HG03135 (cell line): Measurements from ENCODE around the gene UTS2R.
"Not testable (repeated sequence)": the region's sequence is repeated elsewhere in the genome, so short reads cannot be mapped to it uniquely, and the experiment has no call there.

Experiments used
- ATAC-seq: cut with Tn5 transposase; IDR thresholded peaks from one replicate; pipeline ENCODE4 v1.9.1; 2021; ENCODE audit warnings: mild to moderate bottlenecking, moderate library complexity; ENCODE audit not compliant: unreplicated experiment

Gene UTS2R

DNA sequence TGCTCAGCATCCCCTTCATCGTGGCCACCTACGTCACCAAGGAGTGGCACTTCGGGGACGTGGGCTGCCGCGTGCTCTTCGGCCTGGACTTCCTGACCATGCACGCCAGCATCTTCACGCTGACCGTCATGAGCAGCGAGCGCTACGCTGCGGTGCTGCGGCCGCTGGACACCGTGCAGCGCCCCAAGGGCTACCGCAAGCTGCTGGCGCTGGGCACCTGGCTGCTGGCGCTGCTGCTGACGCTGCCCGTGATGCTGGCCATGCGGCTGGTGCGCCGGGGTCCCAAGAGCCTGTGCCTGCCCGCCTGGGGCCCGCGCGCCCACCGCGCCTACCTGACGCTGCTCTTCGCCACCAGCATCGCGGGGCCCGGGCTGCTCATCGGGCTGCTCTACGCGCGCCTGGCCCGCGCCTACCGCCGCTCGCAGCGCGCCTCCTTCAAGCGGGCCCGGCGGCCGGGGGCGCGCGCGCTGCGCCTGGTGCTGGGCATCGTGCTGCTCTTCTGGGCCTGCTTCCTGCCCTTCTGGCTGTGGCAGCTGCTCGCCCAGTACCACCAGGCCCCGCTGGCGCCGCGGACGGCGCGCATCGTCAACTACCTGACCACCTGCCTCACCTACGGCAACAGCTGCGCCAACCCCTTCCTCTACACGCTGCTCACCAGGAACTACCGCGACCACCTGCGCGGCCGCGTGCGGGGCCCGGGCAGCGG is 3.2 kb downstream of the UTS2R start:
- no peak for ATAC-seq

DNA sequence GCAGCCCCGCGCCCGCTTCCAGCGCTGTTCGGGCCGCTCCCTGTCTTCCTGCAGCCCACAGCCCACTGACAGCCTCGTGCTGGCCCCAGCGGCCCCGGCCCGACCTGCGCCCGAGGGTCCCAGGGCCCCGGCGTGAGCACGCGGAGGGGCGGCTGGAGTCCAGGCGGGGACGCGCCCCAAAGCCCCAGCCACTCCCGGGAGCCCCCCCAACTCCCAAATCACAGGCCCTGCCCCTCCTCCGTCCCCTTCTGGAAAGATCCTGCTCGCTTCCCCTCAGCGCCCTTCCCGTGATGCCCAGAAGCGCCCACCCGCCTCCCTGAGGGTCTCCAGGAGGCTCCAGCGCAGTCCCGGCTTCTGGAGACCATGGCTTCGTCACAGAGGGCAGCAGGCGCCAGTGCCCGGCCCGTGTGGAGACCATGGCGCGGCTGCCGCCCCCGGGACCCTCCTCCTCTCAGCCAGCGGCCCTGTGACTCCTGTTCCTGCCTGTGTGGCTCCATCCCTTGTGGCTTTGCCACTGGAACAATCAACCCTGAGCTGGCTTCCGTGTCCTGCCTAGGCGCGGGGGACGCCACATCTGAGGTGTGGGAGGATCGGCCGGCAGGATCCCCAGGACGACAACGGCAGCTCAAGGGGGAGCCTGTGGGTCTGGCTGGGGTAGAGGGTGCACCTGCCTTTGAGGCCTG is 3.9 kb downstream of the UTS2R start:
- no peak for ATAC-seq

DNA sequence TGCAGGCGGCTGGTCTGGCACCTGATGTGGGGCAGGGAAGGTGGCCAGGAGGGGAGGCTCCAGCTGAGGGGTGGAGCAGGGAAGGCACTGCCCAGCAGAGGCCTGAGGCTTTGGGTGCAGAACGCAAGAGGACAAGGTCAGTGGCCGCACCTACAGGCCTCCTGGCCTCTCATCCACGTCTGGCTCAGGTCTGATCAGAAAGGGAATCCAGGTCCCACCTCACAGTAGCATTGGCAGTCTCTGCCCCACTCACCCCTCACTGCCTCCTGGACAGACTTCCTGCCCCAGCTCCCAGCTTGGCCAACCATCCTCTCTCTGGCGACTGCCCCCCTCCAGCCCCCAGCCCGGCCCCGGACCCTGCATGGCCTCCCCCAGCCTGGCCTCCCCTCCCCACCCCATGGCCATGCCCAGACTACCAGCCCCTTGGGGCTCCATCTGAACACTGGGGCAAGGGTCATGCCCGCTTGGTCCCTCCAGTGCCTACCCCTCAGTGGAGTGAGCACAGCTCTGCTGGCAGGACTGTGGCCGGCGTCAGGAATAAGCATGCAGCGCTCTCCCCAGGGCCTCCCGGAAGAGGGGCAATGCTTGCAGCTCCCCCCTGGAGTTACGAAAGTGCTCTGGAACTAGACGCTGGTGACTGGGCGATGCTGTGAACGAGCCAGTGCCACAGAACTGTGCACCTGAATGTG is 4.6 kb downstream of the UTS2R start:
- no peak for ATAC-seq

DNA sequence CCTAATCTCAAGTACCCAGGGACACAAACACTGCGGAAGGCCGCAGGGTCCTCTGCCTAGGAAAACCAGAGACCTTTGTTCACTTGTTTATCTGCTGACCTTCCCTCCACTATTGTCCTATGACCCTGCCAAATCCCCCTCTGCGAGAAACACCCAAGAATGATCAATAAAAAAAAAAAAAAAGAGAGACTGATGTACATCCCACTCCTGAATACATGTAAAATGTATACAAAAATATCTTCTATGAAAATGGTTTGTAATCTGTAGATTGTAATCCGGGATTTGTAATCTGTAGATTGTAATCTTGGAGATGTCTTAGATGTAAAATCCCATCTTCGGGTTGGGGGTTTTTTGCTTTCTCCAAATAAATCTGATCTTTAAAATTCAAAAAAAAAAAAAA is 5.7 kb downstream of the UTS2R start:
- ATAC-seq = not testable (repeated sequence)

DNA sequence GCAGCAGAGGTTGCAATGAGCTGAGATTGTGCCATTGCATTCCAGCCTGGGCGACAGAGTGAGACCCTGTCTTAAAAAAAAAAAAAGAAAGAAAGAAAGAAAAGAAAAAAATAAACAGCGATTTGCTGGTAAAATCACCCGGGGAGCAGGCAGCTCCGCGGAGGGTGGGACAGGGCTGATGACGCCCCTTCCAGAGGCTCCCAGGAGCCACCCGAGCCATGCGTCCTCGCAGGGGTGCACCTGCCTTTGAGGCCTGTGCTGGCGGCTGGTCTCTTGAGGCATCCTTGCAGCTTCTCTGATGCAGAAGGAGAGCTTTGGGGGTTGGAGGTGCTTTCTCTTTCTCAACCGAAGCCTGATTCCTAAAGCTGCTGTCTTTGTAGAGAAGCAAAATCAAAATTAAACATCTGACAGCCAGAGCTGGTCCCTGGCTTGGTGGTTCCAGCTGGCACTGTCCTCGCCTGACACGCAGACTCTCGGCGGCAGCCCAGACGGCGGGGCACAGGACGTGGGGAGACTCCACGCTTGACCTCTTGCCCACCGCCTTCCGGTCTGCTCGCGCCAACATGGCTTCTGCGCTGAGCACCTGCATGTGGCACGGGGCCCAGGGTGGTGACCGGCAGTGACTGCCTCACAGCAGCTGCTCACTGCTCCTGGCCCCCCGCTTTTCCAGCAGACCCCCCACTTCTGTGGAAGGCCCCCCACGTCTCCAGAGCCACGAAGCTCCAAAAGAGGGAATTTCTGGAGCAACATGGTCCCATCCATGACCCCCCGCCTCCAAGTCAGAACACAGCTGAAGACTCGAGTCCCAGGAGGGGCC is 6.6 kb downstream of the UTS2R start:
- no peak for ATAC-seq

DNA sequence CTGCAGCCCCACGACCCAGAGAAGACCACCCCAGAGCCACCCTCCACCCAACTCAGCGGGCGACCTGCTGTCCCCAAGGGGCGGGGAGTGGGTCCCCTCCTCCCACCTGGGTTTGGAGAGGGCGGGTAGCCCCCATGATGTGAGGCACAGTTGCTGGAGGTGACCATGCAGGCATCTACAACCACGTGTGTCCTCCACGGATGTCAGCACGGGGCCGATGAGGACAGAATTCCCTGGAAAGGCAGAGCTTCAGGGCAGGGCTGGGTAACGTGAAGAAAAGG is 7.1 kb downstream of the UTS2R start:
- no peak for ATAC-seq

DNA sequence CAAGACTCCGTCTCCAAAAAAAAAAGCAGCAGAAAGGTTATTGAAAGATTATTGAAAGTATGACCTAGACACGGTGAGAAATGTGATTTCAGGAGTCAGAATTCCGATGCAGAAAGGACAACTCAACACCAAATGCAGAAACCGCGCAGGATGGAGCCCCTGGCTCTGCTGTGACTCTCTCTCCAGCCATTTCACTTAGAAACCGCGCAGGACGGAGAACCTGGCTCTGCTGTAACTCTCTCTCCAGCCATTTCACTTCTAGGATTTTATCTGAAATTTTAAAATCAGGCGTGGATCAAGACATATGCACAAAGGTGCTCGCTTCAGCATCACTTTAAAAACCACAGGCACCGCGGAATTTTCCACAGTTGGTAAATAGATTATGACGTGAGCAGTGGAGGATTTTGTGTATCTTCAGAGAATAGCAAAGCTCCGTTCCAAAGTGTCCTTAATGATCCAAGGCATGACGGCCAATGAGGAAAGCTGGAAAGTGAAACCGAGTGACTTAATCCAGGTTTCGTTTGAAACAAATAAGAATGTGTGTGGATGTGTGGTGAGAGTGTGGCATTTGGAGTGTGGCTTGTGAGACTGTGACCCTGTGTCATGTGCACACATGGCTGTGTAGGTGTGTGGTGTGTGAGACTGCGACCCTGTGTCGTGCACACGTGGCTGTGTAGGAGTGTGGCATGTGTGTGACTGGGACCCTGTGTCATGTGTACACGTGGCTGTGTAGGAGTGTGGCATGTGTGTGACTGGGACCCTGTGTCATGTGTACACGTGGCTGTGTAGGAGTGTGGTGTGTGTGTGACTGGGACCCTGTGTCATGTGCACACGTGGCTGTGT is 9.5 kb downstream of the UTS2R start:
- no peak for ATAC-seq

DNA sequence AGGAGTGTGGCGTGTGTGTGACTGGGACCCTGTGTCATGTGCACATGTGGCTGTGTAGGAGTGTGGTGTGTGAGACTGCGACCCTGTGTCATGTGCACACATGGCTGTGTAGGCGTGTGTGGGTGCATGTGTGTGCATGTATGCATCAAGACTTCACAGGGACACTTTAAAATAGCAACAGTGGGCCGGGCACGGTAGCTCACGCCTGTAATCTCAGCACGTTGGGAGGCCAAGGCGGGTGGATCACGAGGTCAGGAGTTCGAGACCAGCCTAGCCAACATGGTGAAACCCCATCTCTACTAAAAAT is 10.1 kb downstream of the UTS2R start:
- not testable (repeated sequence) for ATAC-seq

DNA sequence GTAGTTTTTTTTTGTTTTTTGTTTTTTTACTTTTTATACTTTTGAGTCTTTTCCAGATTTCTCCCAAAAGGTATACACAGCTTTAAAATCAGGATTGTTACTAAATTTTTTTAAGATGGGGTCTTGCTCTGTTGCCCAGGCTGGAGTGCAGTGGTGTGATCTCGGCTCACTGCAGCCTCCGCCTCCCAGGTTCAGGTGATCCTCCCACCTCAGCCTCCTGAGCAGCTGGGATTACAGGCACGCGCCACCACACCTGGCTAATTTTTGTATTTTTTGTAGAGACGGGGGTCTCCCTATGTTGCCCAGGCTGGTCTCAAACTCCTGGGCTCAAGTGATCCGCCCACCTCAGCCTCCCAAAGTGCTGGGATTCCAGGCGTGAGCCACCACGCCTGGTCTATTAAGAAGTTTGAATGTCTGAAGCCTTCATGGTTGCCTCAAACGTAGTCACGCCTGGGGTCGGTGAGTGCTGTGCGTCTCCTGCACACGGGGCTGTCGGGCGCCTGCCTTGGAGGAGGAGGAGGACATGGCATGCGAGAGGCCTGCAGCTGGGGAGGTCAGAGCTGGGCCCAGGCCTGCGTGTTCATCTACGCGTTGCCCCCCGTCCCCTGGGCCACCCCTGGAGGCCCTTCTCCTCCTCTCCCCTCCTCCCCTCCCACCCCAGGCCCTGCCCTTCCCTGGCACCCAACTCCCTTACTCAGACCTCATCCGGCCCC is 10.8 kb downstream of the UTS2R start:
- ATAC-seq = not testable (repeated sequence)

DNA sequence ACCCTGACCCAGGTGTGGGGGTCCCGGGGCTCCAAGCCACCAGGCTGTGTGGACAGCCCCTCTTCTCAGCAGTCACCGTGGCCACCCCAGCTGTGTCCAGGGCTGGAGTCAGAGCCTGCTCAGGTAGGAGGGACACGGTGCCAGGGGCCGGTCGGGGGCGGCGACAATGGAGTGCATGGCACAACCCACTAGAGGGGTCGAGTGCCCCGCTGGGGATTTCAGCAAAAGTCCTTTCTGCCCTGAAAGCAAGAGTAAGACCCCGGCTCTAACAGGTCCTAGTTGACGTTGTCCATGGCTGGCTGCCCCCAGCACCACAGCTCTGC is 11.3 kb downstream of the UTS2R start:
- no peak for ATAC-seq

DNA sequence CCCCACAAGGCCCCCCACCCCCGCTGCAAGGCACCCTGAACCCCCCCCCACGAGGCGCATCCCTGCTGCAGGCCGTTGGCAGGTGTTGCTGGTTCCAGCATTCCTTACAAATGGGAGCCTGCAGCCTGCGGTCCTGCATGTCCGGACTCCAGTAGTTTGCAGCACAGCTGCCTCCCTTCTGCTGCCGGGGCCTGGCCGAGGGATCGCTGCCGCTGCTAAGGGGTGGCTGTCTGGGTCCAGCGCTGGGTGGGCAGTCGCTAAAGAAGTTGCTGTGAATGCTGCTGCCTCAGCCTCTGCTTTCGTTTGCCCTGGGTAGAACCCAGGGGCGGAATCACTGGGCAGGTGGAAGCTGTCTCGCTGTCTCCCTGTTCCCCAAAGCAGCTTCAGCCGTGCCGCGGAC is 11.8 kb downstream of the UTS2R start:
- no peak for ATAC-seq

DNA sequence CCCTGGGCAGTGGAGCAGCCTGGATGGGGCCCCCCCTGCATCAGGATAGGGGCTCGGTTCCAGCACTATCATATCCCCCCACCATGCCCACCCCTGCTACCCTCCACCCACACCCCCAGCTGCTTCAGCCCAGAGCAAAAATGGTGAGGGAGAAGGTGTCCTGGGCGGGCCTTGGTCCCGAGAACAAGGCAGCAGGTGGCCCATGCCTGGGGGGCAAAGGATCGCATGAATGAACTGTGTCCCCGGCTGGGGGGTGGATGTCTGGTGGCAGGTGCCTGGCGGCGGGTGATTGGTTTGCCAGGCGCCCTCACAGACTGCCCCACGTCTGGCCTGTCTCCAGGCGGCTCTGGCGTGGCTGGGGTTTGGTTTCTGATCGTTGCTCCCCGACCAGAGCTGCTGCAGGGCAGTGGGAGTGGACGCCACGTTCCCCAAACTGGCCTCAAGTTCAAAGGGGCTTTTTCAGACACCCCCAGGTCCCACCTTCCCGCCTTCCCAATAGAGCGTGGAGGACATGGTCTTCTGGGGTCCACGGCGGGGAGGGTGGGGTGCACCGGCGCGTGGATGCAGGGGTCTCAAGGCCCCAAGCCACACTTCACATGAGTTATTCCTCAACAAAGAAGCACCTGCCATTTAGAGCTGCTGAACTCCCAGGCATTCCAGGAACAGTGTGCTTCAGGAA is 12.6 kb downstream of the UTS2R start:
- no peak for ATAC-seq

DNA sequence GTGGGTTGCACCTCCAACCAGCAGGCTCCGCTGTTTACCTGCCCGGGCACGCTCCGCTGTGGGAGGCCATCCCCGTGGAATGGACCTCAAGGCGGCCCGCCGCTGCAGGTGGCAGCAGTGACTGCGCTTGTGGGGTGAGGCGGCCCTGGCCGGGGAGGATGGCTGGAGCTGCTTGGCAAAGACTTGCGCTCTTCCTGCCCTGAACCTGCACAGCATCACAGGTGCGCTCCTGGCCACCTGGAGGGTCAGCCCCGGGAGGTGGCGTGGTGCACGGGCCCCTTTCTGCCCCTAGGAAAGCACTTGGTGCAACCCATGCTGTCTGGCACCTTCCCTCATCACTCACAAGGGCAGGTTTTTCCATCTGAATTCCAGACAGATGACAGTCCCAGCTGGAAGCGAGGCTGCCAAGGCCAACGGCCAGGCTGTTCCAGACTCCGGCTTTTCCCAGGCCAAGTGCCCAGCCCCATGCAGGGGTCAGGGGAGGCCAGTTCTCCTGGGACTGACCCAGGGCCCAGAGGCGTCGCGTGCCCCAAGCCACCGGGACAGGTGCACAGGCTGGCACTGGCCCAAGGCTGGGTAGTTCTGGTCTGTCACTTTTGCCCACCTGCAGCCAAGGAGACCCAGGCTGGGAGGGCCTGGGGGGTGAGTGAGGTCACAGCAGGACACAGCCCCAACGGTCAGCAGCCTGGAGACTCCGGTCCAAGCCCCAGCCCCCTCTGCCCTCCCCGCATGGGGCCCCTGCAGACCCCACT is 13.3 kb downstream of the UTS2R start:
- no peak for ATAC-seq

DNA sequence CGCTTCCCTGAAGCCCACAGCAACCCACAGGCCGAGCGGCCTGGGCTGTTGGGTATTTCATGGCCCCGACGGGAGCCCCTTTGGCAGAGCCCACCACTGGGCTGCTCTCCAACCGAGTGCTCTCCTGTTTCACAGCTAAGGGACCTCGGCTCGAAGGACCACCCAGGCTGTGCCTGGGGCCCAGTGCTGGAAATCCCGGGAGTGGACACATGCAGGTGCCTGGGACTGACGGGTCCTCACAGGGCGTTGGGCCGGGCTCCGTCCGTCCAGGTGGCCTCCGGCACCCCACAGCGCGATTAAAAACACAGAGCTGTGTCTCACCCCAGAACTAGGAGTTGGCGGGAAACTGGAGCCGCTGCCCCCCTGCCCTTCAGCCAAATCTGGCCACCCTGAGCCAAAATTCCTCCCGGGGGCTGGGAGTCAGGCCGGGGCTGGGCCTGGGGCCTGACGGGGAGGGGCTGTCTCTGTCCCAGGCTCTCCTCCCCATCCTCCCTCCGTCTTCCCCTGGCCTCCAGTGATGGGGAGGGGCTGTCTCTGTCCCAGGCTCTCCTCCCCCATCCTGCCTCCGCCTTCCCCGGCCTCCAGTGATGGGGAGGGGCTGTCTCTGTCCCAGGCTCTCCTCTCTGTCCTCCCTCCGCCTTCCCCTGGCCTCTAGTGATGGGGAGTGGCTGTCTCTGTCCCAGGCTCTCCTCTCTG is 14.1 kb downstream of the UTS2R start:
- ATAC-seq = no peak

DNA sequence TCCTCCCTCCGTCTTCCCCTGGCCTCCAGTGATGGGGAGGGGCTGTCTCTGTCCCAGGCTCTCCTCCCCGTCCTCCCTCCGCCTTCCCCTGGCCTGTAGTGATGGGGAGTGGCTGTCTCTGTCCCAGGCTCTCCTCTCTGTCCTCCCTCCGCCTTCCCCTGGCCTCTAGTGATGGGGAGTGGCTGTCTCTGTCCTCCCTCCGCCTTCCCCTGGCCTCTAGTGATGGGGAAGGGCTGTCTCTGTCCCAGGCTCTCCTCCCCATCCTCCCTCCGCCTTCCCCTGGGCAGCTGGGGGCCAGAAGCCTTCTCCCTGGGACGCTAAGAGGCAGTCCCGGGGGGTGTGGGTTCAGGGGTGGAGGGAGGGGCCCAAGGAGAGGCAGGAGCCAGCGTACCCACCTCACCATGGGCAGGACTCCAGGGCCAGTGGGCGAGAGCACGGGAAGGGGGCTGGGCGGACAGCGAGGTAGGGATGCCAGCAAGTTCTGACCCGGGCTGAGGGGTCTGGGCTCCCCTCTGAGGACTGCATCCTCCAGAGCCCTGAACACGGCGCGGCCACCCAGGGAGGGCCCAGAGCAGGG is 14.8 kb downstream of the UTS2R start:
- ATAC-seq = no peak

DNA sequence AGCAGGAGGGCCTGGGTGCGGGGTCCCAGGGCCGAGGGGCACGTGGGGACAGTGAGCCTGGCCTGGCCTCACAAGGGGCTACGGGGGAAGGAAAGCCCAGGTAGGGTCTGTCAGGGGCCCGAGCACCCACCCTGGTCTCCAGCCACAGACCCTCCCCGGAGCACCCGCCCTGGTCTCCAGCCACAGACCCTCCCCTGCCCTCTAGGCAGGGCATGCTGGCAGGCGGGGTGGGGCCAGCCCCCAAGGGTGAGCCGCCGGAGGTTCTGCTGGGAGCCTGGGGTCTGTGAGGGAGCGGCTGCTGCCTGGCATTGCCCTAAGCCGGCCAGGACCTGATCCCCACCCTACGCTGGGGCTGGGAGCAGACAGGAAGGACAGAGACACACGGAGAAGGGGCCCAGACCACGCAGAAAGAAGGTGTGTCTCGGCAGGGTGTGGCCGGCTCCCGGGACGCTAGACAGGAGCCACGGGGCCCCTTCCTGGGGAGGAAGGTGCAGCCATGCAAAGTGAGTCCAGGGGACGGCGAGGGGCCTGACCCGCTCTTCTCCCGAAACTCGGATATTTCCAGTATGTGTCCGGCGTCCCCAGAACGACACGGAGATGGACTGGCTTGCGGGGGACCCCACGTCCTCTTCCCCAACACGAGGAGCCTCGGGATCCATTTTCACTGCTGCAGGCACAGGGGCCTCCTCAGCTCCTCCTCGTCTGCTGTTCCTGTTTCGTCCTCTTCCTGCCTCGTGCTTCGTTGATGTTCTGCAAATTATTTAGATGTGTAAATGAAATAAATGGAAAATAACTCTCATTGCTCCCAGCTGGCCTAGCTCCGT is 15.5 kb downstream of the UTS2R start:
- ATAC-seq = no peak

DNA sequence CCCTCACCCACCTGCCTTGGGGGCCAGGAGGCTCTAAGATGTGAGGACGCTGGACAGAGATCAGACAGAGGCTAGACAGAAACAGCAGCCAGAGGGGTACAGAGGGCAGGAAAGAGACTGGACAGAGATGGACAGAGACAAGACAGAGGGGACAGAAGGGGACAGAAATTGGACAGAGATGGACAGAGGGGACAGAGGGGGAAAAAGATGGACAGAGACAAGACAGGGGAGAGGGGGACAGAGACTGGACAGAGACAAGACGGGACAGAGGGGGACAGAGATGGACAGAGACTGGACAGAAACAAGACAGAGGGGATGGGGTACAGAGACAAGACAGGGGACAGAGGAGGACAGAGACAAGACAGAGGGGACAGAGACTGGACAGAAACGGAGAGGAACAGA is 16.1 kb downstream of the UTS2R start:
- ATAC-seq = no peak
